Kidney glomerular epithelial cell (primary cell): ENCODE measurements around the gene CNPY3.

Experiments used
- DNase-seq: peaks from one replicate; lab custom pipeline; 2025; lab: John Stamatoyannopoulos, UW

CNPY3 gene

GRCh38 chr6:42960243-42961019, 31.2 kb downstream of the CNPY3 start, which contains the start of gene GNMT:
Gene GNMT (plus strand): TSS chr6:42960754. CDS start chr6:42960768, 14 bp downstream.
- DNase-seq: no peak

GRCh38 chr6:42961020-42961470, 31.8 kb downstream of the CNPY3 start:
- no peak for DNase-seq

GRCh38 chr6:42962096-42962495, 32.8 kb downstream of the CNPY3 start:
- no peak for DNase-seq

DNA sequence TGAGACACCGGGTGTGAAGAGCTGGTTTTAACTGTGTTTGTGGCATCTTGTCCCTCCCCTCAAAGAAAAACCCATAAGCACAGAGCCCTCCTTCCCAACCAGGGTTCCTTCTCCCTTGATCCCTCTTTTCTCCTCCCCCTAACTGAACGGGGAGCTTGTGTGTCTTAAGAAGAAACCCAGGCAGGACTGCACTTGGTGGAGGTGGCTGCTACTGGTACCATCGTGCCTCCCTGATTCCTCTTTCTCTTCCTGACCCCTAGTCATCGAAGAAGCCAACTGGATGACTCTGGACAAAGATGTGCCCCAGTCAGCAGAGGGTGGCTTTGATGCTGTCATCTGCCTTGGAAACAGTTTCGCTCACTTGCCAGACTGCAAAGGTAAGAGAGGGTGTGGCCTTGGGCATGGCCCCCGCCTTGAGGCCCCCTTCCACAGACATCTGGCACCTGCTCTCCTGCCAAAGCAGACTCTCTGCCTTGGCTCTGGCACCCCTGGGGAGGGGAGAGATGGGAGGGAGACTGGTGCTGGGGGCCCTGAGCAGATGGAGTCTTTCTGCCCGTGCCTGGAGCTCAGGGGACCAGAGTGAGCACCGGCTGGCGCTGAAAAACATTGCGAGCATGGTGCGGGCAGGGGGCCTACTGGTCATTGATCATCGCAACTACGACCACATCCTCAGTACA, 33.4 kb downstream of the CNPY3 start:
- no peak for DNase-seq

- DNase-seq: no peak
Observed at GRCh38 chr6:42963179-42963854, 34.0 kb downstream of the CNPY3 start.

DNA sequence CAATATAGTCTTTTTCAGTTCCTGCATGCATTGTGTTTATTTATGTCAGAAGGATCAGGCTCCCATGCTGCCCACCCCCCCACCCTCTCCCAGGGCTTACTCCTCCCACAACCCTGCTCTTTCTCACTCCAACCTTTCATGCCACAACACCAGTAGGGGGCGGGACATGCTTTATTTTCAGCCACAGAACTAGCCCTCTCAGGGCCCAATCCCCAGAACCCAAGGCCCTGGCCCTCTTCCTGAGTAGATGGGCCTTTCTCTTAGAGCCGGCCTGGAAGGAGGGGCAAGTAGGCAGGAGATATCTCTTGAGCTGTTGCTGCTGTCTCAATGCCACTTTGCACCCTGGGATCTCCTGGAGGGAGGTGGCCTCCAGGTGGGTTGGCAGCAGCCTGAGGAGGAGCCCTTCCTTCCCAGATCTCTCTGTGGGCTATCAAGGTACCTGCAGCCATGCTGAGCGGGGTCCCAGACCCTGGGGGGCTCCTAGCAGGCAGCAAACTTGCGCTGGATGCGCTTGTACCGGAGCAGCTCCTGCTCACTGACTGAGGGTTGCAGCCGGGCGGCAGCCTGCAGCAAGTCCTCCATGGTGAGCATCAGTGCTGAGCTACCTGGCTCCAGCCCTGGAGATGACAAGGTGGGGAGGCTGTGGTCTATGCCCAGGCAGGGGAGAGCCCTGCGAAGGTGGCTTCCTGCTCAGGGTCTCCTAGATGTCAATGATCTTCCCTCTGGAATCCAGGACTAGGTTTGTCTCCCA, 34.8 kb downstream of the CNPY3 start:
- no peak for DNase-seq

- DNase-seq: no peak
Observed at GRCh38 chr6:42966571-42966970, 37.3 kb downstream of the CNPY3 start.

DNA sequence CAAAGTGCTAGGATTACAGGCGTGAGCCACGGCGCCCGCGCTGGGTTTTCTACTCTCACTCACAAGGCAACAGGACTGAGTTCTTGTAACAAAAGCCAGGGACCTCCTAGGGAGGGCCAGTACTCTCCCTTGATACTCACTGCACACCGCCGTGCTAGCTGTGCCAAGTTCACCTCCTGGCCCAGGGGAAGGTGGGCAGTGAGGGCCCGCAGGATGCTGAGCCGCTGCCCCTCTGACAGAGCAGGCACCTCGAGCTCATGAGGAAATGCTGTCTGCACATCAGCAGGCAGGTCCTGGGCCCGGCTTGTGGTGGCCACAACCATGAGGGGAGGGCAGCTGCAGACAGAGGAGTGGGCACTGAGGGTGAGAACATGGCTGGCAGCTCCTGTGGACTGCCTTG, 37.9 kb downstream of the CNPY3 start:
- no peak for DNase-seq

- DNase-seq: no peak
Observed at GRCh38 chr6:42968126-42968701, 38.9 kb downstream of the CNPY3 start.

GRCh38 chr6:42968783-42969182, 39.5 kb downstream of the CNPY3 start:
- no peak for DNase-seq

DNA sequence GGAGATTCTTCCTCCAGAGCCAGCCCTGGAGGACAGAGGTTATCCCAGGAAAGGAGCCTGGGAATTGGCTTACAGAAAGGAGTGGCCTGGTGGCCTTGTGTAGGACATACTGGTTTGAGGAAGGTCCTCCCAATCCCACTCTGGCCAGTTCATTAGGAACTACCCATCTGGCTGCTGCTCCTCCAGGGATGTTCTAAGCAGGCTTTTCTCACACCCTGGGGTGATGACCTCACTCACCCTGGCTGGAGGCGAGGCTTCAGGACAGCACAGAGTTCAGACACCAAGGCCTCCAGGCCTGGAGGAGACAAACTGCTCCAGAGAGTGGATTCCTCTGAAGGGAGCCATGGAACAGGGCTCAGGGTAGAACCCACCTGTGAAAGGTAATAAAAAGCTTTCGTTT, 40.2 kb downstream of the CNPY3 start:
- DNase-seq: no peak

DNA sequence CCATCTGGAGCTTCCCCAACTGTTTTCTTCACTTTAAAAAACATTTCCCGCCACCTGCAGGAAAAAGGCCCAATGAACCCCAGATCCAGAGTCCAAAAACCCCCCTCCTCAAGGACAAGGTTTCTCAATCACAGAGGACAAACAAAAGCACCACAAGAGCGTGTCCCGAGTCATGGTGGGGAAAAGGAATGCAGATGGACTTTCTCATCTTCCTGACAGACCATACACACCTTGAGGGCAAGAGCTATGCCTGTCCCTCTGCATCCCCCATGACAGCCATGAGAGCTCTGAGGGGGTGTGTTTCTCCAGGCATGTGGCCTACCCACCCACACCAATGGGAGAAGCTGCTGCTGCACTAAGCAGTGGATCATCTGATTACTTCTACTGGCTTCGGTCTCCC, 40.7 kb downstream of the CNPY3 start:
- no peak for DNase-seq

DNA sequence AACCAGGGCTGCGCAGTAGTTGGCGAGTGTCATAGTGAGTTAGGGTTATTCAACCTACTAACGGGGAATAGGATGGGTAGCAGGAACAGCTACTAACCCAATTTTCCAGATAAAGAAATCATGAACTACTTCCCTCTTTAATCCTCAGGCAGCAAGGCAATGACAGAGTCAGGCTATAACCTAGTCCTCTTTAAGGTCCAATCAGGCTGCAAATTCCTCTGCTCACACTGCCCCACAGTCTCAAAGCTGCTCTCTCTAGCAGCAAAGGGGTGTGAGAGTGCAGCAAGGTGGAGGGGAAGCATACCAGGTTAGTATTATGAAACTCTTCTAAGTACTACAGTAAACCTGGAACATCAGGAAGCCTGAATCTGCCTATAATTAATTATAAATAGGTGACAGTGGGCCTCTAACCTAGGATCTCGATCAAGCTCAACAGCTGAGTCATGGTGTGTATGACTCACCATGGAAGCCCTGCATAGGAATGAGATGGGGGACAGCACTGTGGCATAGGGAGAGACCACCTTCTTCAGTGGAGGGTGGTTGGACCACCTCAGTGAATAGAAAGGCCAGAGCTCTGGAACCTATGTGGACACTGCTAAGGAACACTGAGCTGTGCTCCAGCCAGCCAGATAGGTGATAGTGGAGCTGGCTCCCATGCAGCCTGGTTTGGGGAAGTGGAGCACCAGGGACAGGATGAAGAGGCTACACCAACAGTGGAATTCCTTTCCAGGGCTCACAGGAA, 41.8 kb downstream of the CNPY3 start:
- DNase-seq: no peak

DNA sequence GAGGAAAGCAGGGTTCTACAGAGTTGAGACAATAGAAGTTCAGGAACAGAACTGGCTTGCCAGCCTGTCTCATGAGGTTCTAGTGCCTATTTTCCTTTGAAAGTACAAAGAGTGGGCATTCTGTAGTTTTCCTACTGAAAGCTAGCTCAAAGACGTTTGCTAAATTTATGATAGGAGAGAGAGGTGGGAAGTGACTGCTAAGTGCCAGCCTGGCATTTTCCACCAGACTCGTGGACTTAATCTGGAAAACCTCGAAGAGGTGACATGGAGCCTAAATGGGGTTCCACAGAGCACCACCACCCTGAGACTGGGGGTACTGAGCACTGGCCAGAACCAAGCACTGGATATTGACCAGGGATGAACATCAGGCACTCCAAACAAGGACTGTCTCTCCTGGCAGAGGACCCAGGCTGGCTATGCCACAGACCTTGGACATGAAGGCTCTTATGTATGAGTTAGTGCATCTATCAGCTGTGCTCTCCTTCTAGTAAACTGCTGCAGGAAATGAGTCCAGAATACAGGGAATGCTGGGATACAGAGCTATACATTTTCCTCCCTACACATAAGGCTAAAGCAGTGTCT, 42.6 kb downstream of the CNPY3 start:
- DNase-seq: no peak

- DNase-seq: no peak
Observed at GRCh38 chr6:42973926-42974325, 44.6 kb downstream of the CNPY3 start.

GRCh38 chr6:42974919-42975505, 45.7 kb downstream of the CNPY3 start:
- no peak for DNase-seq

DNA sequence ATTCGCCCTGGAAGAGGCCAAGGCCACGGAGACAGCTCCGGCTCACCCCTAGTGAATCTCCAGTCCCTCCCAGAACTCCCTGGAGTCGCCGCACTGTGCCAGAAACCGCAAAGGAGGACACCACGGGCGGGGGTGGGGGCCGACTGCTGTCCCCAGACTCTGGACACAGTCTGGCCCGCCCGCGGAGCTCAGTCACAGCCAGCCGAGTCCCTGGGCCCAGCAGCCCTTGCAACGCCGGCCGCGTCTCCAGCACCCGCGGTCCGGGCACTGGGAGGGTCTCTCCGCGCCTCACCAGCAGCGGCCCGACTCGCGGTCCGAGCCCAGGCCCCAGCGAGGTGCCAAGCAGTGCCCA, 49.2 kb downstream of the CNPY3 start:
- DNase-seq: no peak

DNA sequence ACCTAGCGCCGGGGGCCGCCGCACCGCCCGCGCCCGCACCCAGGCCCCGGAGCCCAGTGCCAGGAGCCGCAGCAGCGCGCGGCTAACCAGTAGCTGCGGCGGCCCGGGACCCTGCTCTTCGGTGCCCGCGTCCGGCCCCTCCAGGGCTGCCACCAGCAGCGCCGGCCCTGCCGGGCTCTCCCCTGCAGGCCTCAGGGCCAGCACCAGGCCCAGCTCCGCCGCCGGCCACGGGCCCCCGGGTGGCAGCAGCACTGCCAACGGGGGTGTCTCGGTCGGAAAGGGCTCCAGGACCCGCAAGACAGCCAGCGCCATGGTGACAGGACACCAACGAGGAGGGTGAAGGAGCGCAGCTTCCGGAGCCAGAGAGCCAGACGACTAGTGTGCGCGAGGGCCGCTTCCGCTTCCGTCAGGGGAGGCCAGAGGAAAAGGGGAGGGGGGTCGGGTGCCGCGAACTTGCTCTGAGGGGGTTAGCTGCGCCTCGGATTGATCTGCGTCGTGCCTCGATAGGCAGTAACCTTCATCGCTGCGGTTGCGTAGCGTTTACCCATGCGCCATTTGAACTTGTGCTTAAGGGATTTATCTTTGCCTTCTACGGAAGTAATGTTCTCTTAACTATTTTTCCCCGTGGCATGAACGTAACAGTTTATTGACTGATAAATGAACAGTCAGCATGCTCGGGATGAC, 49.7 kb downstream of the CNPY3 start, which contains the start of gene PEX6:
Gene PEX6, minus strand, starts transcription at position 343 of the 684 bp plus-strand sequence. Its CDS starts 31 bp downstream, at position 312.
- peak; percentile 56 for DNase-seq

DNA sequence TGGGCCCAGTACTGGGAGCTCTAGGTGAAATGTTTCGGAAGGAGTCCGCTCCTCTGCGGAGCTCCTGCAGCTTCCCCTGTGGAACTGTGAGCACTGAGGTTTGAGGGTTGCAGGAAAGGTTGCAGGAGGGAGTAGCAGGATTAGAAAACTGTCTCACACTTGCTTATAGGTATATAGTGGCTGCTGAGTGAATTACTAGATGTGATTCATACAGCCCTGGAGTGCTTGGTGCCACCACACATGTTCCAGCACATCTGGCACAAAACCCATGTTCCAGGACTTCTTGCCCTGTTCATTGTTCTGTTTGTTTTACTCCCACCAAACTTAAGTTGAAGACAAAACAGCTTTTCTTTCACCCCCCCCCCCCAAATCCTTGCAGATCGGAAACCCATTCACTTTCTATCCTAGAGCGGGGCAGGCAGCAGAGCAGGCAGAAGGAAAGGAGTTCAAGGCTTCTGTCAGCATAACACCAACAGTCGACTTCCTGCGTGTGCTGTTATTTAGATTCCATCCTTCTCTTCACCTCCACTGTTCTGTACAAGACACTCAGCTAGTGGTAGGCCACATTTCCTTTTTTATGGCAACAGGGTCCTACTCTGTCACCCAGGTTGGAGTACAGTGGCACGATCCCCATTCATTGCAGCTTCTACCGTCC, 50.4 kb downstream of the CNPY3 start:
- DNase-seq: peak; percentile 53
